GM21576 (cell line): Measurements from ENCODE around the gene KIF3A.

Source experiments
- ATAC-seq: cut with Tn5 transposase; IDR thresholded peaks from one replicate; pipeline ENCODE4 v1.9.1; 2021; ENCODE audit warnings: mild to moderate bottlenecking, moderate library complexity; ENCODE audit not compliant: unreplicated experiment

The KIF3A gene

DNA sequence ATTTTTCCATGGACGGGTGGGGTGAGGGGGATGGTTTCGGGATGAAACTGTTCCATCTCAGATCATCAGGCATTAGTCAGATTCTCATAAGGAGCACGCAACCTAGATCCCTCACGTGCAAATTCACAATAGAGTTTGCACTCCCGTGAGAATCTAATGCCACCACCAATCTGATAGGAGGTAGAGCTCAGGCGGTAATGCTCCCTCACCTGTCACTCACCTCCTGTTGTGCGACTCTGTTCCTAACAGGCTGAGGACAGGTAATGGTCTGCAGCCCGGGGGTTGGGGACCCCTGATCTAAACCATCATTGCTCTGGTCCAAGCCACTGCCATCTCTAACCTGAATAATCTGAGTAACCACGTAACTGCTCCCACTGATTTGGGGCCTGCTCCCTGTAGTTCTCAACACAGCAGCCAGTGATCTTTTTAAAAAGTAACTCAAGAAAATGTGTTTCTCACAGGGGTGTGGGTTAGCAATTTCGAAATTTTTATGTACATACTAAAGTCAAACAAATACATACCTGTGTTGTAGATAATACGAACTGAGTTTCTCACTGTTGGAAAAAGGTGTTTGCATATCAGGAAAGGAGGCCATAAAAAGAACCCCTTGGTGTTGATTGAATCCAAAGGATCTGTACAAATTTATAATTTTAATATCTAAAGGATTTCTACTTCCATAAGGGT is 90.6 kb downstream of the KIF3A start:
- no peak for ATAC-seq

DNA sequence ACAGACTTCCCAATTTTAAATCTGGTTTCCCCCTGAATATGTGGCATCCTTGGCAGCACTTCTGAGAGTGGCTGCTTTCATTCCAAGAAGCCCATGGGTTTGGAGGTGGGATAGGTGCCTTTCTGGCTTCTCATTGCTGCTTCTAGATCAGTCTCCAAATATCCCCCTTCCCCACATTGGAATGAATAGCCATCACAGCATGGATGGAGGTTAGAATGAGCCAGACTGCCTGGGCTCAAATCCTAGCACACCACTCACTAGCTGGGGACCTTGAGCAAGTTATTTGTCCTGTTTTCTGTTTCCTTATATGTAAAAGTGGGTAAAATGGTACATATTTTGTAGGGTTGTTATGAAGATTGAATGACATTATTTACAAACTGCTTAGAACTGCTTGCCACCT is 93.2 kb downstream of the KIF3A start:
- ATAC-seq = no peak
